ENCODE data around the gene DDX51. TPM values are rescaled to one million over a fixed set of nuclear protein-coding genes. Genes with fewer than 3 reads are reported as not detected.

Gene DDX51, protein sequence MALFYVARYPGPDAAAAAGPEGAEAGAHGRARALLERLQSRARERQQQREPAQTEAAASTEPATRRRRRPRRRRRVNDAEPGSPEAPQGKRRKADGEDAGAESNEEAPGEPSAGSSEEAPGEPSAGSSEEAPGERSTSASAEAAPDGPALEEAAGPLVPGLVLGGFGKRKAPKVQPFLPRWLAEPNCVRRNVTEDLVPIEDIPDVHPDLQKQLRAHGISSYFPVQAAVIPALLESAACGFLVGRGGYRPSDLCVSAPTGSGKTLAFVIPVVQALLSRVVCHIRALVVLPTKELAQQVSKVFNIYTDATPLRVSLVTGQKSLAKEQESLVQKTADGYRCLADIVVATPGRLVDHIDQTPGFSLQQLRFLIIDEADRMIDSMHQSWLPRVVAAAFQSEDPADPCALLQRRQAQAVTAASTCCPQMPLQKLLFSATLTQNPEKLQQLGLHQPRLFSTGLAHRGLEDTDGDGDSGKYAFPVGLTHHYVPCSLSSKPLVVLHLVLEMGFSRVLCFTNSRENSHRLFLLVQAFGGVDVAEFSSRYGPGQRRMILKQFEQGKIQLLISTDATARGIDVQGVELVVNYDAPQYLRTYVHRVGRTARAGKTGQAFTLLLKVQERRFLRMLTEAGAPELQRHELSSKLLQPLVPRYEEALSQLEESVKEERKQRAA
- 7.5 TPM for total RNA-seq (ENCODE audit: insufficient read depth, low replicate concordance)

DNA sequence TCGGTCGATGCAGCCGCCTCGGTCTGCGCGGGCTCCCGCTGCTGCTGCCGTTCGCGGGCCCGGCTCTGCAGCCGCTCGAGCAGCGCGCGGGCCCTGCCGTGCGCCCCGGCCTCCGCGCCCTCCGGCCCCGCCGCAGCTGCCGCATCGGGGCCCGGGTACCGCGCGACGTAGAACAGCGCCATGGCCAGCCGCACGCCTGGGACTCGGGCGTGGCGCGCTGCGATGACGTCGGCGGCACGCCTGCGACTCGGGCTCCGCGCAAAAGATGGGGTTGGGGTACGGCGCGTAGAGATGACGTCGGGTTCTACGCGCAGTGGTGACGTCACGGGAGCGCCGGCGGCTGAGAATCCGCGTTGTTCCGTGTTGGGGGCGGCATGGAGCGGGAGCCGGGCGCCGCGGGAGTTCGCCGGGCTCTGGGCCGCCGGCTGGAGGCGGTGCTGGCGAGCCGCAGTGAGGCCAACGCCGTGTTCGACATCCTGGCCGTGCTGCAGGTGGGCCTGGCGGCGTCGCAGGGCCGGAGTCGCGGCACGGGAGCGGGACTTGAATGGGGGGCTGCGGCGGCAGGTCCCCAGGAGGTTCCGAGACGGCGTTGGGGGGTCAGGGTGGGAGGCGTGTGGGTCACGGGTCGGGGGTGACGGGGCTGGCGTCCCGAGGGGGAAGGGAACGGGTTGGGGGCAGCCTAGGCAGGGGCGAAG lies at the start of gene DDX51, which contains the start of gene NOC4L:
DDX51 (minus strand) TSS at position 205 of the 695 bp plus-strand sequence; CDS start at position 182, 23 bp downstream.
NOC4L (plus strand) TSS at position 343 of the 695 bp plus-strand sequence; CDS start at position 375, 32 bp downstream.
- DNase-seq (ENCODE audit: low spot score): peak; percentile 93

DNA sequence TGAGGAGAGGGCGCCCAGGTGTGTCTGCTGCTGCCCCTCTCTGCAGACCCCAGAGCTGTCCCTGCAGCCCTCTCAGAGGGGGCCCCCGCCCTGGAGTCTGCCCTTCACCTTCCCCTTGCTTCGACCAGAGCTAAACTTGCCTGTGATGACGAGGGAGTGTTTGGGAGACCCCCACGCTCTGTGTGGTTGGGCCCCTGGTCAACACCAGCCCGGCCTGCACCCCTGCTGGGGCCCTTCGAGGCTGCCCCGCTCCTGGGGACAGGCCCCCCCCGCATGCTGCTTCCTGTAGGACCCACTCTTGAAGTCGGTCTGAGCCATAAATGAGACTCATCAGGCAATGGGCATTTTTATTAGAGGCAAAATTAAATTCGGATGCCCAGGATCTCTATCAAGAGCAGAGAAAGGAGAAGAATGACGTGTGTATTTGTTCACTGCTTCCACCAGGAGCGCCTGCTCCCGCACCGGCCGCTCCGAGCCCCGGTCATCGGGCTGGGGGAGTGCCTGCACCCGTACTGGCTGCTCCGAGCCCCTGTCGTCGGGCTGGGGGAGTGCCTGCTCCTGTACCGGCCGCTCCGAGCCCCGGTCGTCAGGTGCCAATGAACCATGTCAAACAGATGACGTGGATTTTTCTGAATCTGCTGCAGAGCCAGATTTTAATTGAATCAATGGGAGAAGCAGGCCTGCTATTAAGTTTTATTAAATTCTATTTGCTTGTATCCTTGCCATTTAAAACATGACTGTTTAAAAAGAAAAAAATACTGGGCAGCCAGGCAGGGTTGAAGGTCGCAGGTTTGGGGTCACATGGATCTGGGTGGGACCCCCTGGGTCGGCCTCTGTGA lies 47.8 kb upstream of the DDX51 start:
- DNase-seq (ENCODE audit: low spot score): no peak

DNA sequence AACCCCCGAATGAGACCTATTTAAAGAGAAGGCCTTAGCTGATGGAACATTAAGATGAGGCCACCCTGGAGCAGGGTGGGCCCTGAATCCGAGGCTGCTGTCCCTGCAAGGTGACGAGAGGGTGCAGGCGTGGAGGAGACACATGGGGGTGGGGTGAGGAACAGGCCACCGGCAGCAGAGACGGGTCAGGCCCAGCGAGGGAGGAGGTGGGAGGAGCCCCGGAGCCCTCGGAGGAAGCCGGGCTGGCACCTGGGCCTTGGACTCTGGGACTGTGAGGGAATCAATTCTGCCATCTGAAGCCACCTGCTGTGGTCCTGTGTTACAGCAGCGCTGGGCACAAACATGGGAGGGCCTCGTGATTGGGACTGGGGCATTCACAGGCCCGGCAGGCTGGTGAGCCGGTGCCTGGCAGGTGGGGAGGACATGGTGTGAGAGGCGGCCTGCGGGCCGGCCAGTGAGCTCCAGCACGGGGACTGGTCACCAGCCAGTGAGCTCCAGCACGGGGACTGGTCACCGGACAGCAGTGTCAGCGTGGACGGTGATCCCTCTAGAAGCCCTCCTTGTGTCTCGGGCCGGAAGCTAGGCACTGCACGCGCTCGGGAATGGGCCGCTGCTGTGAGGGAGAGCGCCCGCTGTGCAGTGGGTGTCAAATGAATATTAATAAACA lies 46.8 kb upstream of the DDX51 start:
- no peak for DNase-seq (ENCODE audit: low spot score)

DNA sequence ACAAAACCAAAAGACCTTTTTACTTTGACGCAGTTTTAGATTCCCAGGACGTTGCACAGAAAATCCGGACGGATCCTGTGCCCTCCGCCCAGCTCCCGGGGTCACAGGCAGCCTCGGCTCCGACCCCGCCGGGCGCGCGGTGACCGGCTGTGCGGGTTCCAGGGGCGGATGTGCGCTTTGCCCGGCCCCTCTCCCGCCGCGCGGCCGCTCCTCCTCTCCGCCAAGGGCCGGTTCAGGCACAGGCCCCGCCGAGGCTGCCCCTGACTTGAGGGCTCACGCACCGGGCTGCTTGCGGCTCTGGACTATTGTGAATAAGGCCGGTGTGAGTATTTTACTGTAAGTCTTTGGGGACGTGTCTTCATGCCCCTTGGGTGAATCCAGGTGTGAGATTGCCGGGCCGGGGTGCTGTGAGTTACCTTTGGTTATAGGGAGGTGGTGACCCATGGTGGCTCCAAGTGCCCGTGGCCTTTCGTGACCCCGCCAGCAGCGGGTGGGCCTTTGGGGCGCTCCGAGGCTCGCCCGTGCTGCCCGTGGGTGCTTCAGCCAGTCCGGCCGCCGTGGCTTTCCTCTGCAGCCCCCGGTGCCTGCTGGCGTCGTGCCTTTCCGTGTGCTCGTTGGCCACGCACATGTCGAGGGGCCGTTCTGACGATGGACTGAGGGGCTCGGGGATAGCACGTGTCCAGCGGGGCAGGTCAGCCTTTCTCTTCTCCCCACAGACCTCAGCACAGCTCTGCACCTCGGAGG lies 46.1 kb upstream of the DDX51 start:
- DNase-seq (ENCODE audit: low spot score): no peak

DNA sequence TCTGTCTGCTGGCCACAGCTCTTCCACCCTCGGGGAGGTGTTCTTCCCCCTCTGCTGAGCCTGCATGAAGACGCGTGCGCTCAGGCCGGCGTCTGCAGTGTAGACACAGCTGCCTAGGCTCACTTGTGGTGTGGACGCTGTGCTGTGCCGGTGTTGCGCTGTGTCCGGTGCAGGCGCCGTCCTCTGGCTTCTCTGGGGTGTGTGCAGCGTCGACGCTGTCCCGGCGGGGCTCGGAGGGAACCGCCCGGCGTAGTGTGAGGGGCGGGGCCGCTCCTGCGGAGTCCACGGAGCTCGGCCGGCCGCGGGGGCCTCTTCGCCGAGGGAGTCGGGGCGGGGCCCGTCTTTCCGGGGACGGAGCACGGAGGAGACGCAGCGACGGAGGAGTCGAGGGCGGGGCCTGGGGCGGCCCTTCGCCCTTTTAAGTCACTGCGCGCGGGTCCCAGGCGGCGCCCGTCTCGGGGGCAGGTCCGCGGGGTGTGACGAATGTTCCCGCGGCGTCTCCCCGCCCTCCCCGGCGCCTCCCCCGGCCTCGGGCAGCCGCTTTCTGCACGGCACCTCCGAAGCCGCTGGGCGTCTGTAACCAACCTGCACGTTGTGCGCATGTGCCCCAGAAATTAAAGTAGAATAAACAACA lies 45.4 kb upstream of the DDX51 start:
- peak; percentile 94 for DNase-seq (ENCODE audit: low spot score)

DNA sequence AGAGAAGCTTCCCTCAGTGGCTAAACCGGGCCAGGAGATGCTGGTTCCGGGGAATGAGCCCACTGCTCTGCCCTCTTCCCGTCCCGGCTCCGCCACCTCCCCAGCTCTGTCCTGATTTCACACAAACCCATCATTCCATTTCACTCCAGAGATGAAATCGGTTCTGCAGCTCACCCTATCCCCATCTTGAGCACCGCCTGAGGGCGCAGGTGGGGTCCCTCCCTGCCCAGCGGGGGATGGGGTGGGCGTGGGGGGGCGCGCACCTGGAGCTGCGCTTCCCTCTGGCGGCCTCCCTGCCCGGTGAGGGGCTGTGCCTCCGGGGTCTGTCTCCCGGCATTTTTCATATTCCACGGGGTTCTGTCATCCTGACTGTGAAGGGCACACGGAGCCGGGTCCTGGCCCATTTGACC lies 44.8 kb upstream of the DDX51 start:
- no peak for DNase-seq (ENCODE audit: low spot score)

DNA sequence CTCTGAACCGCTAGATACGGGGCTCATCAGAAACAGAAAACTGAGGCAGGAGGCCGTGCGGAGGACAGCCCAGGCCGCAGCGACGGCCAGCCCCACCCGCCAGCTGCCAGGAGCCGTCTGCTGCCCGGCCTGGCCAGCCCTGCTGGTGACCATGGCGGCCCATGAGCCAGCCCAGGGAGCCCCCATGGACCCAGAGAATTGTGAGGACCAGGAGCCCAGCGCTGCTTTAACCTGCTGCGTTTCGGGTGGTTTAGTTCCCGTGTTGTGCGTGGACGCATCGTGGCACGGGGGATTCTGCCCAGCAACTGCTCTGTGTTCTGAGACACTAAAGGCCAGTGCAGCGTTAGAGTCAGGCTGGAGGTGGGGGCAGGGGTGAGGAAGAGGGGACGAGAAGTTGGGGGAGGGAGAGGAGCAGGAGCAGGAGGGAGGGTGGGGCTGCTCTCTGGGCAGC lies 44.4 kb upstream of the DDX51 start:
- no peak for DNase-seq (ENCODE audit: low spot score)

DNA sequence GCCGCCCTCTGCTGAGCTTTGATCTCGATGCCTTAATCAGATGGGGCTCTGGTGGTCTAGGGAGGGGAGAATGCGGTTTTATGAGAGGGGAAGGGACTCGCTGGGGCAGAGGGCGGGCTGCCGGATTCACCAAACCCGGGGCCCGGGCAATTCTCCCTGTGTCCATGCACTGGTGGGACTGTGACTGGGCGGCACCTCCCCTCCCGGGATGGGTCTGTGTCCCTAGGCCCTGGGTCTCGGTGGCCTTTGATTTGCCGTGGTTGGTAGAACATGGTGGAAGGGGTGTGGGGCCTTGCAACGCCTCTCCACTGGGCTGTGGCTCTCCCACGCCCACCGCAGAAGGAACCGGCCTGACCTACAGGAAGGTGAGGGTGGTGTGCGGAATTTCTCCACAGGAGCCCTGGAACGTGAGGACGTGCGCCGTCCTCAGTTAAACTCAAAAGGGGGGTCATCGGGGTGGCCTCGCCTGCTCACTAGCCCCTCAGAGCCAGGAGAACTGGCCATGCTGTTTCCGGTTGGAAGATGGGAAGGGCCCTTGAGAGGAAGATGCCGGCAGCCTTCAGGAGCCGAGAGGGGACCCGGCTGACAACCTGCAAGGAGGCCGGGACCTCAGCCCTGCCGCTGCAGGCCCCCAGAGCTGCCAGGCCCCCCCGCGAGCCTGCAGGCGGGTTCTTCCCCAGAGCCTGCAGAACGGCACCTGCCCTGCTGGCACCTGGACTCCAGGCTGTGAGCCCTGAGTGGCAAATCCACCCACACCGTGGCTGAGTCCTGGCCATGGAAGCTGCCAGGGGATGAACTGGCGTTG lies 43.7 kb upstream of the DDX51 start:
- DNase-seq (ENCODE audit: low spot score): no peak

DNA sequence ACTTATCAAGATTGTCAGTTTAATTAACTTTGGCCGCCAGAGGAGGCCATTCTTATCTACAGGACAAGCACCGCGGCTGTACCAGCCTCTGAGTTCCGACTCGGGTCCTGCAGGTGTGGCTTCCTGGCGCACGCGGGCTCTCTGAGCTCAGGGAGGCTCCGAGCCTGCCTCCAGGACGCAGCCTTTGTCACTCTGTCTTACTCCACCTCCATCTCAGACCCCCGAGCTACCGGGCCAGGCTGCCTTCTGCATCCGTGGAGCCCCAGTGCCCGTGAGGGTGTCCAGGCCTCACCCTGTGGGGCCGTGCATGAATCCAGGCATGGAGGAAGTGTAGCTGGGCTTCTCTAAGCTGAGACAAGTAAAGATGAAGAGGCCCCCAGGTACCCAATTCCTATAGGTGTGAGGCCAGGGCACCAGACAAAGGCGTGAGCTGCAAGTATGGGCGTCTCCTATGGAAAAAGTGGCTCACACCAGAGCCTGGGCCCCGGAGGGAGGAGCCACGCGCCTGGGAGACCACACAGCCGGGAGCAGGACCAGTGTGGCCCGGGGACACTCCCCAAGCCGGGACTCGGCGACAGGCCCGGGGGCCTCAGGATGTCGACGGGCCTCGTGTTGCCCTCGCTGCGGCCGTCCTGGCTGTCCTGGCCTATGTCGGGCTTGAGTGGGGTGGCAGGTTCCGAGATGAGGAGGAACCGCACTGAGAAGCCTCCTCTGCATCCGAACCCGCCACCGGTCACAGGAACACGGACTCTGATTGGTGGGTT lies 42.9 kb upstream of the DDX51 start:
- DNase-seq (ENCODE audit: low spot score): no peak

DNA sequence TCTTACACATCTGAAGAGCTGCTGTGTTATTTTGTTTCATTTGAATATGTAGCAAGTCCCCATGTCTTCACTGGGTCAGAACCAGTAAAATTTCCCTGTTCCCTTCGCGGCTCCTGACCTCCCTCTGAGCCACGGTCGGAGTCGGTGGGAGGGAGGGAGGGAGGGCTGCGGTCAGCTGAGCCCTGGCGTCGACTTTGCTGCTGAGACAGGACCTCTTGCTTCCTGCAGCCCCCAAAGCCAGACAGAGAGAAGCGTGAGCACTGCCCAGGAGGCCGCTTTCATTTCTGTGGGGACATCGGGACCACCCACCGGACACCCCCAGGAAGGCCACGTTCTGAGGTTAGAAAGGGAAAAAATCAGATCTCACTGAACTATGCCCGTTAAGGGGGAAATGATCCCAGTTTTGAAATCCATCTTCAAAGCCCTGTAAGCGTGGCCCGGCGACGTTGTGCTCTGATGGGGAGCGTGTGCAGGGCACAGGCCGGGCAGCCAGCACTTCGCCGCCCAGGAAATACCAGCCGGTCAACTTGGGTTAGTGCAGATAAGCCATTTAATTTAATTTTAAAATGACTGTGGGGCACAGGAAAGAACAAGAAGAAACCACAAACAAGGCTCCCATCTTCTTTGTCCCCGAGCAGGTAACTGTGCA lies 42.2 kb upstream of the DDX51 start:
- no peak for DNase-seq (ENCODE audit: low spot score)

DNA sequence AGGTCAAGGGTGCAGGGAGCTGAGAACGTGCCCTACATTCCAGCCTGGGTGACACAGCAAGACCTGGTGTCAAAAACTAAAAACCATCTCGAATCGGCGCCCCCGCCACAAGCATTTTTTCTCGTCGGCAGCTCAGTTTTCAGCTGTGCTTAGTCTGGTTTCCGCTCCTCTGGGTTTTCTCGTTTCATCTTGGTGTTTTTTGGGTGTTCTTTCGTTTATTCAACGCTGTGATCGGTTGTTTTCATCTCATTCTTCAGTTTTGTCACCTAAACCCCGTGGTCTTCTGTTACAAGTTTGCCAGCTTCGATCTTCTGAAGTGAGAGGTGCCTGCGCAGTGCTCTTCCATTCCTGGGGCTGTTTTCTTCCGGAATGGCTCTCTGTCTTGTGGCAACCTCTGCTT lies 41.6 kb upstream of the DDX51 start:
- DNase-seq (ENCODE audit: low spot score): no peak

DNA sequence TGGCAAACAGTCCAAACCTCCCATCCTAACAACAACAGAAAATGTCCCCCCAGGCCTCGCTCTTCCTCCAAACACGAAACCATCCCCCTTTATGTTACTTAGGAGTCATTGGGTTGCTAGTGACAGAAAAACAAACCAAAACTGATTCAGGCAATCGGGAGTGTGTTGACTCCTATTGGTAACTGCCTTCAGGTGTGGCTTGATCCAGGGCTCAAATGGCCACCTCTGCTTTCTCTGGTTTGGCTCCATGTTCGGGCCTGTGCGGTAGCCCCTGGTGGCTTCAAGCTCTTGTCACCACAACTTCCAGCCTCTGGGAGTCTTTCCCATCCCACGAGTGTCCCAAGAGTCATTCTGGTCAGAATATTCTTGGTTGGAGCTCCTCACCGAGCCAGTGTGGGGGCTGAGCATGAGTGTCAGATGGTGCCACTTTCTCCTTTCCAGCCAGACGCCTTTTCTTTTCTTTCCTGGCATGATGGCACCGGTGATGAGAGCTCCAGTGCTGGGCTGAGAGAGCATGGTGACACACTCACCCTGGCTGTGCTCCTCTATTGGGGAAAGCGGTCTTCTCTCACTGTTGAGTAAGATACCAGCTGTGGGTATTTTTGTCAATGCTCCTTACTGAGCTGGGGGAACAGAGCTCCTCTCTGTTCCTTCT lies 38.7 kb upstream of the DDX51 start:
- no peak for DNase-seq (ENCODE audit: low spot score)

DNA sequence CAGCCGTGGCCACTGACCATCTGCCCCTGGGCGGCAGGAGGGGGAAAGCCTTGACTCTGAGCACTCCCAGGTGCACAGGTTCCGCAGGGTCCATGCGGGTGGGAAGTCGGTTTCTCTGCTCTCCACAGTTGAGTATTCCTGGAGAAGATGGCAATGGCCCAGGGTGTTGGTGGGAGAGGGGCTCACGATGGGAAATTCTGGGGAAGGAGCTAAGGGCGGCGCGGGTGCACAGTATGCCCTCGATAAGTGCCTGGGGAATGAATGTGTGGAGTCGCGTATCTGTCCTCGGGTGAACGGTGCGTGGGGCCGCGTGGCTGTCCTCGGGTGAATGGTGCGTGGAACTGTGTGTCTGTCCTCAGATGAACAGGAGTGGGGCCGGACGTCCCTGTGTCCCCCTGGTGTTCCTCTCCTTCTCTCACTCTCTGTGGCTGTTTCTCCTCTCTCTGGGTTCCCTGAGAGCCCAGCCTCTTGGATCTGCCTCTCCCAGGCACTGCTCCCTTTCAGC lies 38.1 kb upstream of the DDX51 start:
- DNase-seq (ENCODE audit: low spot score): no peak

DNA sequence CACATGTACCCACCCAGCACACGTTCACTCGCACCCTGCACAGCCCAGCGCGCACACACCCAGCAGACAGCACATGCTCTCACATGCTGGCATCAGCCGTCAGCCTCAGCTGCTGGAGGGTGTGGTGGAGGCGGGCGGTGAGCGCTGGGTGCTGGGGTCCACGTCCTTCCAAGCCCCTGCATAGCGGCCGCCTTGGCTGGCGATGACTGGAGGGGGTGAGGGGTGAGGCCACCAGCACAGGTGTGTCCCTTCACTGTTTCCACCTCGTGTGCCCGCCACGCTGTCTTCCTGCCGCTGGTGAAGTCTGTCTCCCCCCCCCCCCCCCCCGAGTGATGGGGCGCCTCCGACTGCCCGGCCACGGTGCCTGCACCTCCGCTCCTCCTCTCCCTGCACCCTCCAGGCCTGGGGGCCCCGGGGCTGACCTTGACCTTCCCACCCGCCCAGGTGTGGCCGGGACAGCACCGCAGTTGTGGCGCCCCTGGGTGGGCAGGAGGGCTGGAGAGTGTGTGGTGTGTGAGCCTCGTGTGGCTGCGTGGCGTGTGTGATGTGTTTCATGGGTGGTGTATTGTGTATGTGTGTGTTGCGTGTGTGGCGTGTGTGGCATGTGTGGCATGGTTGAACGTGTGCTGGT lies 37.6 kb upstream of the DDX51 start:
- no peak for DNase-seq (ENCODE audit: low spot score)

DNA sequence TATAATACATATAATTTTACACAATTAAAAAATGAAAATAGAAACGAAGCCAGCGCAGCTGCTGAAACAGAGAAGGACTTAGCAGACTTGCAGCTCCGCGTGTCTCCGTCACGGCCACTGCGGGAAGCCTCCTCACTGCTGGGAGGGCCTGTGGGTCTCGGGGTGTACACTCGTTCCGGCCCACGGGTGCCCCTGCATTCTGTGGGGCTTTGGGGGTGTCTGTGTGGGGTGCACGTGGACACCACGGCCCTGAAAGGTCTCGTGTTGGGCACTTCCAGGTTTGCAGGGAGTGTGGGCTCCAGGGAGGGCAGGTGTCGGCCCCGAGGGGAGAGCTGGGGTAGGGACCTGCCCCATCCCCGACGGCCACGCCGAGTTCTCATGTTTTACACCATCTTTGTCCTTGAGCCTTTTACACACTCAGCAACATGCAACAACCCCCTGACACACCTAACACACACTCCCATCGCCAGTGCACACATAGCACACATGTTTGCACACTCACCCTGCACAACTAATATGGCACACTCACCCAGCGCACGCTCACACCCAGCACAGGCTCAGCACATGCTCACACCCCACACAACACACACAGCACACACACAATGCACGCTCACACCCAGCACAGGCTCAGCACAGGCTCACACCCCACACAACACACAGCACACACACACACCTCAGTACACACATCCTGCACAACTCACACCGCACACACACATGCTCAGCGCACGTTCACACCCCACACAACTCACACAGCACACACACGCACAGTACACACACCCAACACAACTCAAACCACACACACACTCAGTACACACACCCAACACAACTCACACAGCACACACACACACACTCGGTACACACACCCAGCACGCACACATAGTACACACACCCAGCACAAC lies 36.8 kb upstream of the DDX51 start:
- DNase-seq (ENCODE audit: low spot score): no peak

All from umbilical cord (tissue), 2 donors.